Endodermal cell (in vitro differentiated cells): Measurements from ENCODE around the gene GMPR. TPM values are rescaled to one million over a fixed set of nuclear protein-coding genes. Genes with fewer than 3 reads are reported as not detected.

ENCODE experiments used
- DNase-seq: peaks from one replicate; pipeline ENCODE4 v3.0.0-alpha.2; 2017
- H3K27ac ChIP-seq: 2 replicates; pipeline ENCODE4 v1.5.1; 2013; ENCODE audit warnings: mild to moderate bottlenecking, low read depth, low read length, moderate library complexity
- H3K27me3 ChIP-seq: 2 replicates; pipeline ENCODE4 v1.6.1; 2013; ENCODE audit warnings: mild to moderate bottlenecking, low read length, moderate library complexity; ENCODE audit not compliant: insufficient read depth, control insufficient read depth, poor library complexity, severe bottlenecking
- H3K36me3 ChIP-seq: 2 replicates; pipeline ENCODE4 v1.7.0; 2013; ENCODE audit warnings: mild to moderate bottlenecking, low read length, moderate library complexity; ENCODE audit not compliant: control insufficient read depth, insufficient read depth
- H3K4me1 ChIP-seq: one replicate; pipeline ENCODE4 v1.7.0; 2013; ENCODE audit warnings: low read length; ENCODE audit not compliant: control insufficient read depth, insufficient read depth
- H3K4me3 ChIP-seq: 2 replicates; pipeline ENCODE4 v1.5.1; 2013; ENCODE audit warnings: mild to moderate bottlenecking, low read length, moderate library complexity
- H3K9ac ChIP-seq: 2 replicates; pipeline ENCODE4 v1.6.1; 2013; ENCODE audit warnings: mild to moderate bottlenecking, low read length, moderate library complexity; ENCODE audit not compliant: poor library complexity, severe bottlenecking; ENCODE audit errors: extremely low read depth
- H3K9me3 ChIP-seq: 2 replicates; pipeline ENCODE4 v1.6.1; 2013; ENCODE audit warnings: mild to moderate bottlenecking, low read length, moderate library complexity; ENCODE audit not compliant: control insufficient read depth
- H3K27ac Mint-ChIP-seq: 2 replicates; pipeline ENCODE4 v1.8.0; 2020; ENCODE audit warnings: mixed read lengths
- H3K27me3 Mint-ChIP-seq: 2 replicates; pipeline ENCODE4 v1.8.0; 2021; ENCODE audit warnings: mild to moderate bottlenecking, mixed read lengths; ENCODE audit not compliant: insufficient read depth
- H3K36me3 Mint-ChIP-seq: 2 replicates; pipeline ENCODE4 v1.8.0; 2020; ENCODE audit warnings: low read depth, mixed read lengths
- H3K4me1 Mint-ChIP-seq: 2 replicates; pipeline ENCODE4 v1.8.0; 2020; ENCODE audit warnings: mixed read lengths
- H3K4me3 Mint-ChIP-seq: 2 replicates; pipeline ENCODE4 v1.8.0; 2020; ENCODE audit warnings: mild to moderate bottlenecking, moderate library complexity, mixed read lengths
- H3K9me3 Mint-ChIP-seq: 2 replicates; pipeline ENCODE4 v1.8.0; 2020; ENCODE audit warnings: mild to moderate bottlenecking, mixed read lengths
- CTCF ChIP-seq: fragments of 200-600 bp; sonication (generic); conservative IDR thresholded peaks from 2 replicates; pipeline ENCODE4 v1.5.0; 2021; ENCODE audit warnings: antibody characterized with exemption, mild to moderate bottlenecking
- WGBS, 2 experiments: methylation state at CpG; one replicate each; pipeline versions ENCODE4 v1.1.5 to v1.1.7; 2013; ENCODE audit warnings: missing lambda C conversion rate in 2 of 2, mixed read lengths in 1 of 2; ENCODE audit not compliant: insufficient coverage in 1 of 2, insufficient read length in 1 of 2; 5-methylcytosine and 5-hydroxymethylcytosine counted together
- long read RNA-seq, 4 experiments: library from polyadenylated mRNA in 2 of 4; library from RNA in 1 of 4; library from capped mRNA in 1 of 4; stranded (forward) in 3 of 4; unstranded in 1 of 4; transcript quantifications; one replicate each; pipeline ENCODE4 v2.0.0, GENCODE V29; 2020 to 2021; ENCODE audit warnings: inconsistent platforms in 1 of 4
- polyA plus RNA-seq, 2 experiments: library from polyadenylated mRNA; stranded (reverse); fragments of 50-300 nt; gene quantifications; one replicate each; pipeline ENCODE4 v1.2.3, GENCODE V29; 2013
- total RNA-seq, 2 donors: library from RNA; stranded (reverse); fragmentation: NEBNext Ultra II Directional in 1 of 2; extraction: Animal tissue kit (Norgen Biotek cat#: 25700) in 1 of 2; gene quantifications; 2 replicates in 1 of 2; 3 replicates in 1 of 2; pipeline ENCODE4 v1.2.1, GENCODE V29; 2021

GMPR gene
- 10 to 100 TPM in 1 of 2 donors, 1 to 10 TPM in 1; 4.9 to 20.7 TPM for total RNA-seq
- polyA plus RNA-seq (2013, experiment 1 of 2): 6.1 TPM
- polyA plus RNA-seq (2013, experiment 2 of 2): 6.0 TPM
- long read RNA-seq, experiment 1, transcript GMPR-201 (9 exons, 1,515 nt): major isoform, 7 of 14 reads
- long read RNA-seq, experiment 1, partial matches to known transcripts: 3 of 14 reads
- long read RNA-seq, experiment 1, other reads (novel, unspliced or antisense): 3 of 14 reads
- long read RNA-seq, experiment 2, transcript GMPR-201 (9 exons, 1,515 nt): major isoform, 22 of 26 reads
- long read RNA-seq, experiment 2, partial matches to known transcripts: 0 of 26 reads
- long read RNA-seq, experiment 2, other reads (novel, unspliced or antisense): 4 of 26 reads
- long read RNA-seq, experiment 3, transcript GMPR-201 (9 exons, 1,515 nt): major isoform, 6 of 13 reads
- long read RNA-seq, experiment 3, partial matches to known transcripts: 0 of 13 reads
- long read RNA-seq, experiment 3, other reads (novel, unspliced or antisense): 7 of 13 reads
- long read RNA-seq, experiment 4, partial matches to known transcripts: 1 of 9 reads
- long read RNA-seq, experiment 4, other reads (novel, unspliced or antisense): 5 of 9 reads

GRCh38 chr6:16238057-16238962 is at the start of gene GMPR:
GMPR (plus strand) TSS chr6:16238587; CDS start chr6:16238694, 107 bp downstream.
- H3K27me3 ChIP-seq: peaks cover 29% of the 10 kb centered on the region
- 7 to 29% methylated on average over 12 to 84 of the region's 84 CpGs for WGBS, 2 experiments
- no peak within 1 kb of the TSS for H3K27ac Mint-ChIP-seq

DNA sequence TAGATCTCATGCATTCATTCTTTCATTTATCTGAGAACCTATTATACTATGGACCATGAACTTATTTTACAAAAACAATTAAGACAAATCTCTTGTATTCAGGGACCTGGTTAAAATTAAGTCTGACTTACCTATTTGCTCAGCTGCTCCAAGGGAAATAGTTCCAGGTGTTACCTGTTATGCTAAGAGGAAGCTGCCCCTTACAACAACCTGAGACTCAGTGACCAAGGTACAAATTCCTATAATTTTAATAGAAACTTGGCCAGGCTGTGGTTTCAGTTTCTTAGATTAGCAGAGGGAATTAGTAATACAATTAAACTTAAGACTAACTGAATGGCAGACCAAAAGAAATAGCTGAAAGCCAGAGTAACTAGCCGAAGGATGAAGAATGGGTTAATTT is 48.2 kb upstream of the GMPR start:
- Mint-ChIP-seq H3K27me3 (peaks cover 9% of the 10 kb centered on the region), H3K4me3 (no peak overlapping the region), H3K27ac (no peak overlapping the region), H3K36me3 (no peaks in the 10 kb centered on the region), H3K9me3 (no peaks in the 10 kb centered on the region), H3K4me1 (no peaks in the 10 kb centered on the region)
- H3K27me3 ChIP-seq: no peaks in the 10 kb centered on the region
- DNase-seq: no peak
- H3K27ac ChIP-seq: no peak overlapping the region
- H3K4me3 ChIP-seq: no peak overlapping the region
- no peaks in the 10 kb centered on the region for H3K36me3 ChIP-seq
- H3K9ac ChIP-seq: no peak overlapping the region
- TF ChIP-seq CTCF: no peak
- no peaks in the 10 kb centered on the region for H3K4me1 ChIP-seq
- no peaks in the 10 kb centered on the region for H3K9me3 ChIP-seq
- WGBS, 2 experiments: 83 to 90% methylated on average over 1 of the region's 1 CpG

More at GRCh38 chr6:16238057-16238962, at the start of gene GMPR:
- peak; percentile 85 for DNase-seq
- H3K4me1 Mint-ChIP-seq: peaks cover 22% of the 10 kb centered on the region
- Histone ChIP-seq H3K9me3 (no peaks in the 10 kb centered on the region), H3K9ac (peak within 1 kb of the TSS; percentile 12), H3K36me3 (no peaks in the 10 kb centered on the region), H3K4me1 (peaks cover 11% of the 10 kb centered on the region), H3K4me3 (peak within 1 kb of the TSS; percentile 80), H3K27ac (no peak within 1 kb of the TSS)
- peaks cover 54% of the 10 kb centered on the region for H3K27me3 Mint-ChIP-seq
- H3K36me3 Mint-ChIP-seq: no peaks in the 10 kb centered on the region
- peak within 1 kb of the TSS; percentile 65 for H3K4me3 Mint-ChIP-seq
- TF ChIP-seq CTCF: no peak
- no peaks in the 10 kb centered on the region for H3K9me3 Mint-ChIP-seq

DNA sequence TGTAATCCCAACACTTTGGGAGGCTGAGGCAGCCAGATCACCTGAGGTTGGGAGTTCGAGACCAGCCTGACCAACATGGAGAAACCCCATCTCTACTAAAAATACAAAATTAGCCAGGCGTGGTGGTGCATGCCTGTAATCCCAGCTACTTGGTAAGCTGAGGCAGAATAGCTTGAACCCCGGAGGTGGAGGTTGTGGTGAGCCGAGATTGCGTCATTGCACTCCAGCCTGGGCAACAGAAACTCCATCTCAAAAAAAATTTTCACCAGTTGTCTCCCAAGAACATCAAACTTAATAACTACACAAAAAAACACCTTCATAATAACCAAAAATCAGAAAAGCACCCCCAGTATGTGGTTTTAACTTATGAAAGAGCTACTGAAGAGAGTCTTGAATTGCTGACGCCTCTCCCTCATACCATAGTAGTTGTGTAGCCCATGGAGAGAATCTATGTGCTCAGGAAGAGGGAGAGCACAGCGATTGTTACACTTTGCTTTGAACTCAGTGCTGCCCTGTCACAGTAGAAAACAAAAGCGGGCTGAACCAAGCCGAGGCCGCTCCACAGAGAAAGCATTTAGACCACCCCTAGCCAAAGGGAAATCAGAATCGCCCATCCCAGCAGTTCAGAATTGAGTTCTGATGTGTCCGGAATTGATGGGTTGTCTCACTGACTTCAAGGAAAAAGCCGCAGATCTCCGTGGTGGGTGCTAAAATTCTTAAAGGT is 42.0 kb upstream of the GMPR start:
- WGBS, 2 experiments: 86 to 89% methylated on average over 12 to 14 of the region's 14 CpGs
- no peak for TF ChIP-seq CTCF
- Mint-ChIP-seq H3K4me1 (peaks cover 4% of the 10 kb centered on the region), H3K36me3 (no peaks in the 10 kb centered on the region), H3K27ac (no peak overlapping the region), H3K4me3 (no peak overlapping the region), H3K27me3 (no peaks in the 10 kb centered on the region), H3K9me3 (no peaks in the 10 kb centered on the region)
- no peak overlapping the region for H3K27ac ChIP-seq
- H3K4me3 ChIP-seq: no peak overlapping the region
- no peak for DNase-seq
- no peaks in the 10 kb centered on the region for H3K36me3 ChIP-seq
- no peaks in the 10 kb centered on the region for H3K4me1 ChIP-seq
- H3K27me3 ChIP-seq: no peaks in the 10 kb centered on the region
- no peak overlapping the region for H3K9ac ChIP-seq
- no peaks in the 10 kb centered on the region for H3K9me3 ChIP-seq
